Mammary epithelial cell (primary cell): ENCODE results near the gene DUSP10.

Experiments used
- EZH2 ChIP-seq: IDR thresholded peaks from 2 replicates; pipeline ENCODE4 v1.6.1; 2012; ENCODE audit warnings: low read length, inconsistent platforms, borderline replicate concordance
- TF ChIP-seq, protein P1 (sequence below), 2 donors: IDR thresholded peaks in 1 of 2; conservative IDR thresholded peaks in 1 of 2; 2 replicates each; pipeline ENCODE4 v1.5.1; 2011 to 2012; ENCODE audit warnings: inconsistent platforms in 2 of 2, low read length in 2 of 2, mild to moderate bottlenecking in 2 of 2, control low read depth in 1 of 2, low read depth in 1 of 2; ENCODE audit not compliant: insufficient read depth in 1 of 2; ENCODE audit errors: extremely low read depth in 1 of 2

- no peak for TF ChIP-seq EZH2
- TF ChIP-seq, protein P1, sequence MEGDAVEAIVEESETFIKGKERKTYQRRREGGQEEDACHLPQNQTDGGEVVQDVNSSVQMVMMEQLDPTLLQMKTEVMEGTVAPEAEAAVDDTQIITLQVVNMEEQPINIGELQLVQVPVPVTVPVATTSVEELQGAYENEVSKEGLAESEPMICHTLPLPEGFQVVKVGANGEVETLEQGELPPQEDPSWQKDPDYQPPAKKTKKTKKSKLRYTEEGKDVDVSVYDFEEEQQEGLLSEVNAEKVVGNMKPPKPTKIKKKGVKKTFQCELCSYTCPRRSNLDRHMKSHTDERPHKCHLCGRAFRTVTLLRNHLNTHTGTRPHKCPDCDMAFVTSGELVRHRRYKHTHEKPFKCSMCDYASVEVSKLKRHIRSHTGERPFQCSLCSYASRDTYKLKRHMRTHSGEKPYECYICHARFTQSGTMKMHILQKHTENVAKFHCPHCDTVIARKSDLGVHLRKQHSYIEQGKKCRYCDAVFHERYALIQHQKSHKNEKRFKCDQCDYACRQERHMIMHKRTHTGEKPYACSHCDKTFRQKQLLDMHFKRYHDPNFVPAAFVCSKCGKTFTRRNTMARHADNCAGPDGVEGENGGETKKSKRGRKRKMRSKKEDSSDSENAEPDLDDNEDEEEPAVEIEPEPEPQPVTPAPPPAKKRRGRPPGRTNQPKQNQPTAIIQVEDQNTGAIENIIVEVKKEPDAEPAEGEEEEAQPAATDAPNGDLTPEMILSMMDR (conservative IDR thresholded peaks at IDR 0.05 in 1 of 2, IDR thresholded peaks at IDR 0.05 in 1 of 2; ENCODE audit: extremely low read depth in 1 of 2, insufficient read depth in 1 of 2, low read depth in 1 of 2, low read length in 2 of 2), result no peak
Observed at GRCh38 chr1:221688488-221688843, 53.4 kb downstream of the DUSP10 start.
